DOHH2 (cell line): ENCODE data around the gene SAMD4A.

ENCODE experiments used
- H3F3A ChIP-seq: fragments of 200-600 bp; sonication (generic), shearing (Covaris generic); 2 replicates; pipeline ENCODE4 v1.6.0; 2016; ENCODE audit warnings: antibody characterized with exemption, mild to moderate bottlenecking; ENCODE audit not compliant: control insufficient read depth, insufficient read depth
- H3K27ac ChIP-seq: fragments of 200-600 bp; sonication (generic); 2 replicates; pipeline ENCODE4 v1.5.1; 2014; ENCODE audit warnings: low read depth, mild to moderate bottlenecking, low read length, moderate library complexity
- H3K27me3 ChIP-seq: fragments of 200-600 bp; sonication (generic); 2 replicates; pipeline ENCODE4 v1.6.1; 2014; ENCODE audit warnings: mild to moderate bottlenecking, low read length, mixed read lengths; ENCODE audit not compliant: control insufficient read depth
- H3K36me3 ChIP-seq: fragments of 200-600 bp; sonication (generic); 2 replicates; pipeline ENCODE4 v1.6.1; 2014; ENCODE audit warnings: mild to moderate bottlenecking, low read length, moderate library complexity, mixed read lengths; ENCODE audit not compliant: control insufficient read depth
- H3K4me1 ChIP-seq: fragments of 200-600 bp; sonication (generic); 2 replicates; pipeline ENCODE4 v1.6.1; 2014; ENCODE audit warnings: mild to moderate bottlenecking, low read length, mixed read lengths; ENCODE audit not compliant: control insufficient read depth
- H3K4me2 ChIP-seq: fragments of 200-600 bp; sonication (generic); 2 replicates; pipeline ENCODE4 v1.6.0; 2014; ENCODE audit warnings: mild to moderate bottlenecking, low read length, moderate library complexity
- H3K4me3 ChIP-seq: fragments of 200-600 bp; sonication (generic); 2 replicates; pipeline ENCODE4 v1.5.1; 2014; ENCODE audit warnings: mild to moderate bottlenecking, low read length, mixed read lengths
- H3K79me2 ChIP-seq: fragments of 200-600 bp; sonication (generic); 2 replicates; pipeline ENCODE4 v1.6.1; 2014; ENCODE audit warnings: mild to moderate bottlenecking, low read length, mixed read lengths; ENCODE audit not compliant: control insufficient read depth
- H3K9me2 ChIP-seq: fragments of 200-600 bp; sonication (generic); replicated peaks from 2 replicates; pipeline ENCODE4 v1.6.1; 2014; ENCODE audit warnings: mild to moderate bottlenecking, low read length, mixed read lengths; ENCODE audit not compliant: control insufficient read depth
- H3K9me3 ChIP-seq: fragments of 200-600 bp; sonication (generic); 2 replicates; pipeline ENCODE4 v1.6.1; 2014; ENCODE audit warnings: antibody characterized with exemption, low read length, mixed read lengths; ENCODE audit not compliant: control insufficient read depth, insufficient read depth
- H4K20me1 ChIP-seq: fragments of 200-600 bp; sonication (generic); 2 replicates; pipeline ENCODE4 v1.6.0; 2014; ENCODE audit warnings: low read depth, mild to moderate bottlenecking, antibody characterized with exemption, low read length, moderate library complexity; ENCODE audit not compliant: control insufficient read depth, insufficient read depth
- CTCF ChIP-seq: fragments of 200-600 bp; sonication (generic); IDR thresholded peaks from one replicate; pipeline ENCODE4 v1.5.1; 2014; ENCODE audit warnings: antibody characterized with exemption, mild to moderate bottlenecking, low read depth, low read length; ENCODE audit not compliant: poor library complexity, severe bottlenecking
- EZH2phosphoT487 ChIP-seq: fragments of 200-600 bp; sonication (generic); IDR thresholded peaks from 2 replicates; pipeline ENCODE4 v1.6.1; 2017; ENCODE audit warnings: borderline replicate concordance, mild to moderate bottlenecking, antibody characterized with exemption, low read length, moderate library complexity, mixed read lengths

SAMD4A gene

DNA sequence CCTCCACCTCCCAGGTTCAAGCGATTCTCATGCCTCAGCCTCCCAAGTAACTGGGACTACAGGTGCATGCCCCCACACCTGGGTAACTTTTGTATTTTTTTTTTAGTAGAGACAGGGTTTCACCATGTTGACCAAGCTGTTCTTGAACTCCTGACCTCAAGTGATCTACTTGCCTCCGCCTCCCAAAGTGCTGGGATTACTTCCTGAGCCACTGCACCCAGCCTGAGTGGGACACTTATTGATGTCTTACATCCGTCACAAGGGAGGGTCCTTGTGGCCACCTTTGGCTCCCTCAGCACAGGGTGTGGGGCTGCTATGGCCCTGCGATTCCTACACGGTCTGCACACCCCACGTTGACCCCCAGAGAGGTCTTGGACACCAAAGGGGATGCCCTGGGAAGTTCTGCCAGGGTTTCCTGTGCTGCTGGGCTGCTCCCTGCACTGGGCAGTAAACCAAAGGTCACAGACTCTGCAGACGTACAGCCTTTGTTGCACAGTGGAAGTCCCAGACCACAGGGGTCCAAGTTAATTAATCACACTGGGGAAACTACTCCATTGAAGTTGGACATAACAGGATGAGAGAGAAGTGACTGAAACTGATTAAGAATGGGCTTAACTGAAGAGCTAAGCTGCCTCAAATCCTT lies 95.7 kb downstream of the SAMD4A start:
- Histone ChIP-seq H3K9me2 (no peaks in the 10 kb centered on the region), H3K4me2 (no peak overlapping the region), H3K27ac (no peak overlapping the region), H3K4me3 (no peak overlapping the region), H3K9me3 (no peaks in the 10 kb centered on the region), H4K20me1 (no peaks in the 10 kb centered on the region), H3F3A (no peaks in the 10 kb centered on the region), H3K79me2 (no peaks in the 10 kb centered on the region), H3K27me3 (0 out of 2 replicates have a peak, but pooled peaks cover 3% of the 10 kb centered on the region), H3K4me1 (no peaks in the 10 kb centered on the region), H3K36me3 (no peaks in the 10 kb centered on the region)
- TF ChIP-seq CTCF (no peak), EZH2phosphoT487 (no peak)

- Histone ChIP-seq H4K20me1 (no peaks in the 10 kb centered on the region), H3K4me2 (no peak overlapping the region), H3K27ac (no peak overlapping the region), H3F3A (no peaks in the 10 kb centered on the region), H3K36me3 (no peaks in the 10 kb centered on the region), H3K4me1 (no peaks in the 10 kb centered on the region), H3K9me2 (no peaks in the 10 kb centered on the region), H3K4me3 (no peak overlapping the region), H3K79me2 (no peaks in the 10 kb centered on the region), H3K27me3 (0 out of 2 replicates have a peak, but pooled peaks cover 3% of the 10 kb centered on the region), H3K9me3 (no peaks in the 10 kb centered on the region)
- no peak for TF ChIP-seq EZH2phosphoT487
- no peak for TF ChIP-seq CTCF
Measured at GRCh38 chr14:54664961-54665360, 98.0 kb downstream of the SAMD4A start.

DNA sequence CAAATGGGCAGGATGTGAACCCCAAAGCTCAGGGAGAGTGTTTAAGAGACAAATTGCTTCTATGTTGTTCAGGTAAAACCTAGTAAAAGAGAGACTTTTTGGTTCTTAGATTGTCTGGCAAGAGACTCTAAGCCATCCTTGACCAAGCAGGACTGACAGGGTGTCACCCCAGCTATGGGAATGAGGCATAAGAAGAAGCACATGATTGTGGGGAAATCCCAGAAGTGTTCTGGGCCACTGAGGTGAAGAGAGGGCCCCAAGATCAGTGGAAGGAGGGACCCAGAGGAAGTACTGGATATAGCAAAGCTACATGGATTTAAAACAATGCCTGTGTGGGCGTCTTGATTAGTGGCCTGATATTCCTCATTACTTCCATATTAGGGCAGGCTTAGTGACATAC lies 99.0 kb downstream of the SAMD4A start:
- Histone ChIP-seq H3K4me1 (no peaks in the 10 kb centered on the region), H3K4me2 (no peak overlapping the region), H3K9me3 (no peaks in the 10 kb centered on the region), H3K27ac (no peak overlapping the region), H3F3A (no peaks in the 10 kb centered on the region), H3K79me2 (no peaks in the 10 kb centered on the region), H3K9me2 (no peaks in the 10 kb centered on the region), H4K20me1 (no peaks in the 10 kb centered on the region), H3K27me3 (0 out of 2 replicates have a peak, but pooled peaks cover 3% of the 10 kb centered on the region), H3K36me3 (no peaks in the 10 kb centered on the region), H3K4me3 (no peak overlapping the region)
- TF ChIP-seq CTCF (no peak), EZH2phosphoT487 (no peak)
